OCI-LY1 (cell line): ENCODE measurements around the gene SART3.

Experiments used
- EZH2 ChIP-seq: fragments of 200-600 bp; sonication (generic), shearing (Covaris generic); IDR thresholded peaks from 2 replicates; pipeline ENCODE4 v1.8.0; 2017; ENCODE audit warnings: borderline replicate concordance, mixed run types, mild to moderate bottlenecking, antibody characterized with exemption, low read length, moderate library complexity, mixed read lengths
- TF ChIP-seq, protein P1 (sequence below): fragments of 200-600 bp; sonication (generic), shearing (Covaris generic); IDR thresholded peaks from 2 replicates; pipeline ENCODE4 v1.5.1; 2017; ENCODE audit warnings: mild to moderate bottlenecking, antibody characterized with exemption, low read length, moderate library complexity, mixed read lengths

DNA sequence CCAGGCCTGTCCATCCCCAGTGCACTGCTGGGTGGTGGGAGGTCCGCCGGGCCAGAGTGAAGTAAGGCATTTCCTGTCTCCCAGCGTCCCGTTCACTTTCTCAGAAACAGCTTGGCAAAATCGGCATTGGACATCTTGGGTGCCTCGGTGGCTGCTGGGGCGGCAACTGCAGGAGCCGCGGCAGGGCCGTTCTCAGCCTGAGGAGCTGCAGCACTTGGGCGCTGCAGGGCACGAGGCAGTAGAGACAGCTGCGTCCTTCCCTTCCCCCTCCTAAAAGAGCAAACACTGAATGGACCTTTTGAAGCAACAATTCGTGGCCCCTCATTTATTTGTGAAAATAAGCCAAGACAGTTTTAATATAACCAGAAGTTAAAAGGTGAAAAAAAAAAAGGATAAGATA, 37.6 kb downstream of the SART3 start:
- TF ChIP-seq, protein P1, sequence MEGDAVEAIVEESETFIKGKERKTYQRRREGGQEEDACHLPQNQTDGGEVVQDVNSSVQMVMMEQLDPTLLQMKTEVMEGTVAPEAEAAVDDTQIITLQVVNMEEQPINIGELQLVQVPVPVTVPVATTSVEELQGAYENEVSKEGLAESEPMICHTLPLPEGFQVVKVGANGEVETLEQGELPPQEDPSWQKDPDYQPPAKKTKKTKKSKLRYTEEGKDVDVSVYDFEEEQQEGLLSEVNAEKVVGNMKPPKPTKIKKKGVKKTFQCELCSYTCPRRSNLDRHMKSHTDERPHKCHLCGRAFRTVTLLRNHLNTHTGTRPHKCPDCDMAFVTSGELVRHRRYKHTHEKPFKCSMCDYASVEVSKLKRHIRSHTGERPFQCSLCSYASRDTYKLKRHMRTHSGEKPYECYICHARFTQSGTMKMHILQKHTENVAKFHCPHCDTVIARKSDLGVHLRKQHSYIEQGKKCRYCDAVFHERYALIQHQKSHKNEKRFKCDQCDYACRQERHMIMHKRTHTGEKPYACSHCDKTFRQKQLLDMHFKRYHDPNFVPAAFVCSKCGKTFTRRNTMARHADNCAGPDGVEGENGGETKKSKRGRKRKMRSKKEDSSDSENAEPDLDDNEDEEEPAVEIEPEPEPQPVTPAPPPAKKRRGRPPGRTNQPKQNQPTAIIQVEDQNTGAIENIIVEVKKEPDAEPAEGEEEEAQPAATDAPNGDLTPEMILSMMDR: no peak
- TF ChIP-seq EZH2: no peak
